ENCODE results near the gene ATF4.

The ATF4 gene, protein sequence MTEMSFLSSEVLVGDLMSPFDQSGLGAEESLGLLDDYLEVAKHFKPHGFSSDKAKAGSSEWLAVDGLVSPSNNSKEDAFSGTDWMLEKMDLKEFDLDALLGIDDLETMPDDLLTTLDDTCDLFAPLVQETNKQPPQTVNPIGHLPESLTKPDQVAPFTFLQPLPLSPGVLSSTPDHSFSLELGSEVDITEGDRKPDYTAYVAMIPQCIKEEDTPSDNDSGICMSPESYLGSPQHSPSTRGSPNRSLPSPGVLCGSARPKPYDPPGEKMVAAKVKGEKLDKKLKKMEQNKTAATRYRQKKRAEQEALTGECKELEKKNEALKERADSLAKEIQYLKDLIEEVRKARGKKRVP

DNA sequence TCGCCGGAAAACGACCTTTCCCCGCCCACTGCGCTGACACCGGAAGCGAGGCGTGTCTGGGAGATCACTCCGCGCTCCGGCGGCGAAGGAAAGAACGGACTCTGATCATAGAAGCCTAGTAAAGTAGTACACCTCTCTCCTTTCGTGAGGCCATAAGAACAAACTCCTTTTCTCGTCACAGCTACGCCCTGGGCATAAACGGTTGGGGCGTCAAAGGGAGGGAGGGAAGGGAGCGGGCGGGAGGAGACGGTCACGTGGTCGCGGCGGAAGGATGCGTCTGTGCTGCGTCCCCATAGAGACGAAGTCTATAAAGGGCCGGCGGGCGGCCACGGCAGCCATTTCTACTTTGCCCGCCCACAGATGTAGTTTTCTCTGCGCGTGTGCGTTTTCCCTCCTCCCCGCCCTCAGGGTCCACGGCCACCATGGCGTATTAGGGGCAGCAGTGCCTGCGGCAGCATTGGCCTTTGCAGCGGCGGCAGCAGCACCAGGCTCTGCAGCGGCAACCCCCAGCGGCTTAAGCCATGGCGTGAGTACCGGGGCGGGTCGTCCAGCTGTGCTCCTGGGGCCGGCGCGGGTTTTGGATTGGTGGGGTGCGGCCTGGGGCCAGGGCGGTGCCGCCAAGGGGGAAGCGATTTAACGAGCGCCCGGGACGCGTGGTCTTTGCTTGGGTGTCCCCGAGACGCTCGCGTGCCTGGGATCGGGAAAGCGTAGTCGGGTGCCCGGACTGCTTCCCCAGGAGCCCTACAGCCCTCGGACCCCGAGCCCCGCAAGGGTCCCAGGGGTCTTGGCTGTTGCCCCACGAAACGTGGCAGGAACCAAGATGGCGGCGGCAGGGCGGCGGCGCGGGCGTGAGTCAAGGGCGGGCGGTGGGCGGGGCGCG lies at the start of gene ATF4:
Gene ATF4, plus strand, starts transcription at position 337 of the 880 bp plus-strand sequence. CDS start 884 bp downstream, outside the sequence.
- DNase-seq, result no peak

DNA sequence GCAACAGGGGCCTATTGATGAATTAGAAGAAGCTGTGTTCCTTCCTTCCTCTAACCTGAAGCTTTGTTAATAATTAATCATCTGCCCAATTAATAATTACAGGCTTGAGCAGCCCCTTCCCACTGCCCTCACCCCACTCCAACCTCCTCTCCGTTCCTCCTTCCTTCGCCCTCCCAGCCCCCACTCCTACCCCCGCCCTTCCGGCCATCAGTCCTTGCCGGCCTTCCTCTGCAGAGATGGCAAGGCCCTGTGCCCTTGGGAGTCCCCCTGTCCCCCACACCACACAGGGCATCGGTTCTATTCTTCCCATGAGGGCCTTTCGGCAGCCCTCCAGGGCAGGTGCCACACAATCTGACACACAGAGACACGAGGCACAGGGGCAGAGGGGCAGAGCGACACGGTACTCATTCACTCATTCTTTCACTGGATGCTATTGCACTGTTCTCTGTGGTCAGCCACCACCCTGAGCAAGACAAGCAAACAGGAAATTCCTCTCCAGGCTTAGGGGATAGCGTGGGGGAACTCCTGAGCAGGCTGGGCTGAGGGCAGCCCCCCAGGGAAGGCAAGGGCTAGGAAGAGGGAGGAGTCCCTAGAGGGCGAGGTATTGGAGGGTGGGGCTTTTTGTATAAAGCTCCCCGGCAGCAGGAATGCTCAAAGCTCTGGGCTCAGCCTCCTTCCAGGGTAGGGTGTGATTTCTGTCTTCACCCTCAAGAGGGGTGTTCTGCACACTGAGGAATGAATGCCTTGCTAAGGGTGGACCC lies 48.8 kb upstream of the ATF4 start:
- DNase-seq, result no peak

DNA sequence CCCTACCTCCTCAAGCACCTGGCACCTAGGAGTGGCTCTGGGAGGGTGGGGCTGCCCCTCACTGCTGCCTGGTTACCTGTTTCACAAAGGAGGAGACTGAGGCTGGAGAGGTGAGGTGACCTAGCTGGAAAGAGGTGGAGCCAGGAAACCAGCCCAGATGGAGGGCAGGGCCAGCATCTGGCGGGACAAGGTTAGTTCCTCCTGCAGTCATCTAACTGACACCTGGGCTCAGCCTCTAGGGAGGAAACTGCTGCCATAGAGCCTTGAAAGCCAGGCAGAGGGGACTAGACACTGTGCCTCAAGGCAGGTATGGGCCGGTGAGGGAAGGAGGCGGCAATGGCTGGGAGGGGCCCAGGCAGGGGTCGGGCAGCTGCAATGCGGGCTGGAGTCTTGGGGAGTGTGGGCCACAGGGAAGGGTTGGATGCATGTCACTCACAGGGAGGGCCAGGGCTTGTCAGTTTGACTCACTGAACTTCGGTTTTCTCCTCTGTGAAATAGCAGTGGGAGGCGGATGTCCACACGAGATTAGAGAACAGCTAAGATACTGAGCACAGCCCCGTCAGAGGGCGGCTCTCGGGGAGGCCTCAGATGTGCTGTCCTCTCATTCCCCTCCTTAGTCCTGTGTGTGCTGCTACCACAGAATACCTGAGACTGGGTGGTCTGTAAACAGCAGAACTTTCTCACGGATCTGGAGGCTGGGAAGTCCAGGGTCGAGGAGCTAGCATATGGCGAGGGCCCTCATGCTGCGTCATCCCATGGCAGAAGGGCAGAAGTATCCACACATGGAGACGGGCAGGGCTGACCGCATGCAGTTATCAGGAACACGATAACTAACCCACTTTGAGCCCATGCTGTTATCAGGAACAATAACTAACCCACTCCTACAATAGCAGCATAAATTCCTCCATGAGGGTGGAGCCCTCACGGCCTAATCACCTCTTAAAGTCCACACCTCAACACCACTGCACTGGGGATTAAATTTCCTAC lies 47.5 kb upstream of the ATF4 start:
- DNase-seq, result no peak

DNA sequence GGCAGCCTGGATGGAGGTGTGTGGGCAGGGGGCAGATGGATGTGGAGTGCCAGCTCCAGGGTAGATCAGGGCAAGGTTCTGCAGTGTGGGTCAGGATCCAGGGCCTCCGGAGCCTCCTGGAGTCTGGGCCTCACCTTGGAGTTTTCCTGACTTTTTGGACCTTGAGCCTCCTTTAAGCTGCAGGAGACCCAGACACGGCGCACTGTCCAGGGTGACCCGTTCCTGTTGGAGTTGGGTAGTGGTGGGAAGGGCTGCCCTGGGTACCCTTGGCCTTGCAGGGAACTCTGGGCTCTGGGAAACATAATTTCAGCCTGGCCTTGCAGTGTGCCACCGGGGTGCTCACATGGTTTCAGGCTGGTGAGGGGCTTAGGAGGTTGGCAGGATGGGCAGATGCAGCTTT lies 46.5 kb upstream of the ATF4 start:
- no peak for DNase-seq

DNA sequence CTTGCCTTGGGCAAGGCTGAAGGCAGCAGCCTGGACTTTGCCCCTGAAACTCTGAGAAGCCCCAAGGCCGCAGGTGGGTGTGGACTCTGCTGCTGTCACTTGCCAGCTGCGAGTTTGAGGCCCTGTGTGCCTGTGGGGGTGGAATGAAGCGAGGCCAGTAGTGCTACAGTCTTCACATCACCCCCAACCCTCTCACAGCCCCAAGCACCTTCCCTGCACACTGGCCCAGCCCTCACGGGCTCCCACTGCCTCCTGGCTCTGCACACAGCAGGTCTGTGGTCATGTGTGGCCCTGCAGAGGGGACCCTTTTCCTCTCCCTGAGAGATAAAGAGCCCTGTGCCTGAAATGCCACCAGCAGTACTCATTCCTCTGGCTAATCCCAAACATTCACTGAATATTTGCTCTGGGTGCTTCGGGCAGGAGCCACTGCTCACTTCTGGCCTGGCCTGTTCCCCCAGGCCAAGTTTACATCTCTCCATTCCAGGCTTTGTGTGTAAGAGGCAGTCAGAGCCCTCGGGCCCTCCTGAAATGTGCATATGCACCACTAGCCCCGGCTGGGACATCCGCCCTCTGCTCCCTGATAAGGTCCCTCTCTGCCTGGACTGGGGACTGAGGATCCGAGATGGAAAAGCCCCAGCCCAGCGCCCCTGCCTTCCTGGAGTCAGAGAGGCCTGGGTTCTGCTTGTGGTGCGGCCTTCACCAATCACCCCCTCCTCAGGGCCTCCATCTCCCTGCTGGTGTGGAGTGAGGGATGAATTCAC lies 45.8 kb upstream of the ATF4 start:
- no peak for DNase-seq

DNA sequence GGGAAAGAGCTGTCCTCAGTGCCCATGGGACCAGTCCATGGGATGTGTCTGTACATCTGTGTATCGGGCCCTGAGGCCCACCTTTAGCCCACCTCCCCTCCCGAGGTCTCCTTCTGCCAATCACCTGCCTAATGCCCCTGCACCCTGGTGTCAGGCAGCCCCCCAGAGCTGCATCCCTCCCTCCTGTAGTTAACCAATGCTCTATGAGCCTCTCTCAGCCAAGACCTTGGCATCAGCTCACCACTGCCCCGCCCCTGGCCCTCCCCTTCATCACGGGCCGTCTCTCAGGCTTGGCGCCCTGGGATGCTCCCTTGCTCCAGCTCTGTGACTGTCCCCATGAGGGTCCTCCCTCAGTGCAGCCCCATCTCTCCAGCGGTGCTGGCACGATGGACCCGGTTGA lies 45.0 kb upstream of the ATF4 start:
- DNase-seq, result no peak

DNA sequence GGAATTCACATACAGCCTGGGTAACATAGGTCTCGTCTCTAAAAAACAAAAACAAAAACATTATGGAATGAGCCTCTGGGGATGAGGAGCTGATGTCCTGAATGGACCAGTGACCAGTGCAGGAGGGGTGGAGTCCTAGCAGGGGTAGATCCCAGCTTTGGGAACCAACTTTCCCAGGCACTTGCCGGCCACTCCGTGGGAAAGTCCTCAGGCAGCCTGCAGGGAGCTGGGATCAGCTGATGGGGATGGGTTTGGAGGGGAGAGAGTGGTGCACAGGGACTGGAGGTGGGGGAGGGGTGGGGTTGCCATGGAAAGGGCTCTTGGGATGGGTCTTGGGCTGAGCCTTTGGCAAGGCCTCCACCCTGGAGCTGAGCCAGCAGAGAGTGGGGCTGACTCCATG lies 44.5 kb upstream of the ATF4 start:
- no peak for DNase-seq

DNA sequence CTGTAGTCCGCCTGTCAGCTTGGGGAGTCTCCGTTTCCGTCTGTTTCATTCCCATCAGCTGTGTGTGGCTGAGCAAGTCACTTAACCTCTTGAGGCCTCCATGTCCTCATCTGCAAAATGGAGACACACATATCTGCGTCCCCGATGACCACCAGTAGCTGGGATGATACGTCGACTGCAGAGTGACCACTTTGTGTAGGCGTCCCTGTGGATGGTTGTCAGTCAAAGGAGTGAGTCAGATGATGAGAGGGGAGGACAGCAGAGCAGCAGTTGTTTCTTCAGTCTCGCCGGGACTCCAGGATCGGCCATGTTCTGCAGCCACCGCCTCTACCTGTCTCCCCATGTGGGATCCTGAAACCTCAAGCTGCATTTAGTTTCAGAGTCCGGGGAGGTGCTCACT lies 43.7 kb upstream of the ATF4 start:
- no peak for DNase-seq

DNA sequence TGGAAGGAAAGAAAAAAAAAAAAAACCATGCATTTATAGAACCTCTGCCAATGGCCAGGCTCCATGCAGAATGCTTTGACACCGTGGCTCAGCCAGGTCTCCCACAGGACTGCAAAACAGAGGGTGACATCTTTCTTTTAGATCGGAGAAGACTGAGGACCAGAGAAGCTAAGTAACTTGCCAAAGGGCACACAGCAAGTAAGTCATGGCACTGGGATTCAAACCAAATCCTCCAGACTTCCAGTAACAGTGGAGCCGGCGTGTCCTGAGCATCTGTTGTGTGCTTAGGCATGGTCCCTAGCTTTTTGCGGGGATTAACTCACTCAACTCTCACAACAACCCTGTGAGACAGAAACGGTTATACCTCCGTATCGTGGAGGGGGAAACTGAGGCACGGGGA lies 42.8 kb upstream of the ATF4 start:
- DNase-seq, result no peak

DNA sequence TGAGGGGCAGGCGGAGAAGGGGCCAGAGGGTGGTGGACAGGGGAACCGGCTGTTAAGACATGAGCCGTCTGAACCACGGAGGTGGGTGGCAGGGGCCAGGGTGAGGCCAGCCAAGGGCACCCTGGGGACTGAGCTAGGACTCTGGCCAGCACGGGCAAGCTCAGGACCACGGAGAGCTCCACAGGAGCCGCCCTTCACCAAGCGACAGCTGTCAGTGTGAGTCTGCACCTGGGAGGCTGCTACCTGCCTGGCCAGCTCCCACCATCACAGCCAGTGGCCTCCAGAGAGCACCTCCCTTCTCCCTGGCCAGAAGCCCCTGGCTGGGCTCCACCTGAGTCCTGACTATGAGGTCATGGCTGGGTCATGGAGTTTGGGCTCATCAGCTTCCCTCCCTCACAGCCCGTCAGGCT lies 41.9 kb upstream of the ATF4 start:
- no peak for DNase-seq

DNA sequence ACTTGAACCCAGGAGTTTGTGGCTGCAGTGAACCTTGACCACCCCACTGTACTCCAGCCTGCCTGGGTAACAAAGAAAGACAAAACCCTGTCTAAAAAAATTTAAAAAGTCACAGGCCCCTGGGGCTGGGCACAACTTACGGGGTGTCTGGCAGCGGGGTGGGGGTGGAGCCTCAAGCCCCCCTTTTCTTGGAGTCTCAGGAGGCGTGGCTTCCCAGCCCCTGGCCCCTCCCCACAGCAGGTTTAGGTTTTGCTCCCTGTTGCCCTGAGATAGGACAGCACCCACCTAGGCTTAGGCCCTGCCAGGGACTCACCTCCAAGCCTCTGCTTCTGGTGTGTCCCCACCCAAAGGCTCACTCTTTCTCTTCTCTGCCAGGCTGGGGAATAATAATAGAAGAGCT lies 41.1 kb upstream of the ATF4 start:
- no peak for DNase-seq

DNA sequence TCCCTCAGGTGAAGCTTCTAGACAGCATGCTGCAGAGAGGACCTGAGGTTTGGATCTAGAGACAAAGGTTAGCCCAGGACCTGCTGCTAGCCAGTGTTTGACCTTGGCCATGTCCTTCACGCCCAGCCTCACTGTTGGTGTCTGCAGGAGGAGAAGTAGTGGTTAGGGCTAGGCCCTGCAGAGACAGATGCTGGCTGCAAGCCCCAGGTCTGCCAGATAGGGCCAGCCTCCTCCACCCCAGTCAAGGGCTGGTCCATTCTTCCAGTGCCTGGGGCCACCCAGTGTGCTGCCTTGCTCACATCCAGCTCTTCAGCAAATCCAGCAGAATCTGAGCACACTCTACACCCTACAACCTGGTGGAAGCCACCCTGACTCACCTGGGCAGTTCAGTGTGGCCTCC lies 39.8 kb upstream of the ATF4 start:
- no peak for DNase-seq

DNA sequence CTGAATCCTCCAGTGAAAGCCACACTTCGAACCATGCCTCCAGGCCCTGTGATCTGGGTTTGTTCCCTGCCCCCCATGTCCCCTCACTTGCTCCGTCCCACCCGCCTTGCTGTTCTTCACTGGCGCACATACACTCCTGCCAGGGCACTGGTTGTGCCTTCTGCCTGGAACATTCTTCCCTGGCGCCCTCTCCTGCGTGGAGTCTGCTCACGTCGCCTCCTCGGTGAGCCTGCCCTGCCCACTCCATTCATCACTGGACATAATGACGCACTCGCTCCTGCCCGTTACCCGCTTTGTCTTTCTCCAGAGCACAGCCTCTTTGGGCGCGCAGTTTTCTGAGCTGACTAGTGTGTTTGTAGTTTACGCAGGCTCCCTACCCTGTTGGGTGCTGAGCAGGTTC lies 39.3 kb upstream of the ATF4 start:
- DNase-seq, result no peak

DNA sequence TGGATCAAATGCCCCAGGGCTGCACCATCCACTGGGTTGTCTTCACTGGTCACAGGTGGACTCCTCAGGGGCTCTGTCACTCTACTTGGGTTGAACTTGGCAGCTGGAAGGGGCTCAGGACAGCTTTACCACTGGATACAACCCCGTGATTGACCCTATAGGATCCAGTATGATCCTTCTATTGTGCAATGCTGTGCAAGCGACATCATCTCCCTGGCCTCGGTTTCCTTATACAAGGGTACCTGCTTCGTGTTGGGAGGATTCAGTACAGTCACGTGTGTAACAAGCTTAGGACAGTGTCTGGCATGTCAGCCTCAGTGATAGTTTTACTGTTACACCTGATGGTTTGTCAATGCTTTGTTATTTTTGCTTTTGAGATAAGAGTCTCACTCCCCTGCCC lies 38.8 kb upstream of the ATF4 start:
- DNase-seq, result no peak

DNA sequence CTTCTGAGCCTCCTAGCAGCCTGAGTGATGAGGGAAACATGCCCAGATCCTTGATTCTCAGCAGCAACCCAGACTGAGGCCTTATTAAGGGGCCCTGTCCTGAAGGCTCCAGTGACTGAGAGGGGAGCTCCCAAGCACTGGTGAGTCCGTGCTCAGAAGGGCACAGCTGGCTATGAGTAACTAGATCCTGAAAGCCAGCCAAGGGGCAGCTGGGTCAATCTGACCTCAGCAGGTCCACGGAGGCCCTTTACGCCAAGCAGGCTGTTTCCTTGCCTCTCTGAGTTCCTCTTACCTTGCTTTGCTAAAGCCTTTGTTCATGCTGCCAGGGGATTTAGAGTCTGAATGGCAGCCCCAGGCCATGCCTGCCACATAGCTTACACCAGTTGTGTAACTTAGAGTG lies 37.6 kb upstream of the ATF4 start:
- no peak for DNase-seq

DNA sequence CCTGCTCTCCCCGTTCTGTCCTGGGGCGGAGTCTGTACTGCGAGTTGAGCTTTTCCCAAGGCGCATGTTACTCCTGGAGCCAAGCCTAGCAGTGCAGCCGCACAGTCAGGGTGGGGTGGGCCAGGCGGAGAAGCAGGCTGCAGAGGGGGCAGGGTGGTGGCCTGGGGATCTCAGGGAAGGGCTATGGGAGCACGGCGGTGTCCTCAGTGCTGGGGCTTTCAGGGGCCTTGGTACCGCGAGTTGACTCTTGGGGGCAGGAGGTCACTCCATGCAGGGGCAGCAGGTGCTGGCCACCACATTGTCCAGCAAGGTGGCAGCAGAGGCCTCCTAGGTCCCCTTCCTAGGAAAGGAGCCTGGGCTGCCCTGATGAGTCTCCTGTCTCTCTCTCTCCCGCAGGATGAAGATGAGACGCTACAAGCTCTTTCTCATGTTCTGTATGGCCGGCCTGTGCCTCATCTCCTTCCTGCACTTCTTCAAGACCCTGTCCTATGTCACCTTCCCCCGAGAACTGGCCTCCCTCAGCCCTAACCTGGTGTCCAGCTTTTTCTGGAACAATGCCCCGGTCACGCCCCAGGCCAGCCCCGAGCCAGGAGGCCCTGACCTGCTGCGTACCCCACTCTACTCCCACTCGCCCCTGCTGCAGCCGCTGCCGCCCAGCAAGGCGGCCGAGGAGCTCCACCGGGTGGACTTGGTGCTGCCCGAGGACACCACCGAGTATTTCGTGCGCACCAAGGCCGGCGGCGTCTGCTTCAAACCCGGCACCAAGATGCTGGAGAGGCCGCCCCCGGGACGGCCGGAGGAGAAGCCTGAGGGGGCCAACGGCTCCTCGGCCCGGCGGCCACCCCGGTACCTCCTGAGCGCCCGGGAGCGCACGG lies 33.2 kb upstream of the ATF4 start:
- no peak for DNase-seq

DNA sequence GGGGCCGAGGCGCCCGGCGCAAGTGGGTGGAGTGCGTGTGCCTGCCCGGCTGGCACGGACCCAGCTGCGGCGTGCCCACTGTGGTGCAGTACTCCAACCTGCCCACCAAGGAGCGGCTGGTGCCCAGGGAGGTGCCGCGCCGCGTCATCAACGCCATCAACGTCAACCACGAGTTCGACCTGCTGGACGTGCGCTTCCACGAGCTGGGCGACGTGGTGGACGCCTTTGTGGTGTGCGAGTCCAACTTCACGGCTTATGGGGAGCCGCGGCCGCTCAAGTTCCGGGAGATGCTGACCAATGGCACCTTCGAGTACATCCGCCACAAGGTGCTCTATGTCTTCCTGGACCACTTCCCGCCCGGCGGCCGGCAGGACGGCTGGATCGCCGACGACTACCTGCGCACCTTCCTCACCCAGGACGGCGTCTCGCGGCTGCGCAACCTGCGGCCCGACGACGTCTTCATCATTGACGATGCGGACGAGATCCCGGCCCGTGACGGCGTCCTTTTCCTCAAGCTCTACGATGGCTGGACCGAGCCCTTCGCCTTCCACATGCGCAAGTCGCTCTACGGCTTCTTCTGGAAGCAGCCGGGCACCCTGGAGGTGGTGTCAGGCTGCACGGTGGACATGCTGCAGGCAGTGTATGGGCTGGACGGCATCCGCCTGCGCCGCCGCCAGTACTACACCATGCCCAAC lies 32.4 kb upstream of the ATF4 start:
- no peak for DNase-seq

DNA sequence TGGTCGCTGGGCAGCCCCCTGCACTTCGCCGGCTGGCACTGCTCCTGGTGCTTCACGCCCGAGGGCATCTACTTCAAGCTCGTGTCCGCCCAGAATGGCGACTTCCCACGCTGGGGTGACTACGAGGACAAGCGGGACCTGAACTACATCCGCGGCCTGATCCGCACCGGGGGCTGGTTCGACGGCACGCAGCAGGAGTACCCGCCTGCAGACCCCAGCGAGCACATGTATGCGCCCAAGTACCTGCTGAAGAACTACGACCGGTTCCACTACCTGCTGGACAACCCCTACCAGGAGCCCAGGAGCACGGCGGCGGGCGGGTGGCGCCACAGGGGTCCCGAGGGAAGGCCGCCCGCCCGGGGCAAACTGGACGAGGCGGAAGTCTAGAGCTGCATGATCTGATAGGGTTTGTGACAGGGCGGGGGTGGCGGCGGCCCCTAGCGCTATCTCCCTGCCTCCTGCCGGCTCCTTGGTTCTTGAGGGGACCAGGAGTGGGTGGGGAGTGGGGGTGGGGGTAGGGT lies 31.7 kb upstream of the ATF4 start:
- no peak for DNase-seq

All from cortex of kidney (tissue), 1 donor.